Stimulated activated CD8-positive, alpha-beta memory T cell treated with anti-CD3 and anti-CD28 coated beads, Interleukin-4, amount 100 ng/mL, for 24 hours (primary cell): ENCODE results near the gene TOMM34.

Experiments used
- DNase-seq: peaks from one replicate; pipeline ENCODE4 v3.0.0-alpha.2; 2020; ENCODE audit warnings: low read depth

TOMM34 gene

DNA sequence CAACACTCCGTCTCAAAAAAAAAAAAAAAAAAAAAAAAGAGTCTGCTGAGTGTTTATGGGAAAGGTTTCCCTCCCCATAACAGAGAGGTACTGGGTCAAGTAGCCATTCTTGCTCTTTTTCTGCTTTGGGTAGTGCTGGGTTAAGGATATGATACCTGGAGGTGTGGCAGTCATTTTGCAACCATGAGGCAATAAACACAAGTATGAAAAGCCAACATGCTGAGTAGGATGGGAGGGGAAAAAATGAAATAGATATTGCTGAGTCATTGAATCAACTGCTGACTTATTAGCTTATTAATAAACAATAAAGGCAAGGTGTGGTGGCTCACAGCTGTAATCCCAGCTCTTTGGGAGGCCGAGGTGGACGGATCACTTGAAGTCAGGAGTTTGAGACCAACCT is 2.3 kb upstream of the TOMM34 start:
- DNase-seq = no peak

GRCh38 chr20:44961870-44962267 is 1.7 kb upstream of the TOMM34 start:
- no peak for DNase-seq

DNA sequence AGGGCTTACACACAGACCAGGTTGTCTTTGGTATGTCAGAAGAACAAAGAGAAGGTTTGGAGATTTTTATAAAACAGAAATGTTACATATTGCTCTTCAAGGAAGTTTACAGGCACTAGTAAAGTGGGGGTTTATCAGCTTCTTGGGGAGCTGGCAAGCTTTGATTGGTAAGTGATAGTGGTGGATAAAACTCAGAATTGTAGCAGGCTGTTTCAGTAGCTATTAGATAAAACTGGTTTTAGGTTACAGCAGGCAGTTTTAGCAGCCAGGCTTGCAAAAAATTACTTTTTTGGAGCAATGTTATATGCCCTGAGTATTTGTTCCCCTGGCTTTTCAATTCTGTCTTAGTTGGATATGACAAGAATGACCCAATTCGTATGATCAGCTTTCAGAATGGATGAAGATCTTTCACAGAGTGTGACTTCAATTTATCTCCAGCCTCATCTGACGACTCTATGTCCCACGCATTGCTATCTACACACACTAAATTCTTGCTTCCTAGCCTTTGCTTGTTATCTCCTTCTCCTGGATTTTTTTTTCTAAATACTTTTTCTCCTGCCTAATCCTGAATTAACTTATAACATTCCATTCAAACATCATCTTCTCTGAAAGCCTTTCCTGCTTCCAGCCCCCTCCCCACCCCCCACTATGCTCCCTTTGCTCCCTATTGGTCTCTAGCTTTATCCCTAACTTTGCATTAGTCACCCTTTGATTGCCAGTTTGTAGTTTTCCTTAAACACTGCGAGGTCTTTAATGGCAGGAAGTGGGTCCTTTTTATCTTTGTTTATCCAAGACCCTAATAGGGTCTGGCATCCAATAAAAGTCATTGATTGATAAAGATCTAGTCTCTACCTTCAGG is 1.0 kb upstream of the TOMM34 start:
- no peak for DNase-seq

- peak; percentile 59 for DNase-seq
These were observed 527 bp downstream of the TOMM34 start for GRCh38 chr20:44959638-44960102.

GRCh38 chr20:44959082-44959637 is 1.0 kb downstream of the TOMM34 start:
- DNase-seq = no peak

DNA sequence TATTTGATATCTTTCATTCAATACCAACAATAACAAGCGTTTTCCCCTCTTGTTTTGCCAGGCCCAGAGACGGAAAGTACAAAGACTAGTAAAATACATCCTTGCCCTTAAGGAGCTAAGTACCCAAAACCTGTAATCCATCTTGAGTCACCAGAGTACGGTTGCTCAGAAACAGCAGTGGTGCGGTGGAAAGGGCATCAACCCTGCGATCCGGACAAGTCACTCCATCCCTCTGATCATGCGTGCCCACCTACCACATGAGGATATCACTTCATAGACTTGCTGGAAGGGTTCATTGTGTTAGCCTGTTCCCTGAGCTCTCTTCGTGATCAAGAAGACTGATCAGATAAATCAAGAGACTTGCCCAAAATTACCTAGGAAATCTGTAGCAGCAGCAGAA is 1.9 kb downstream of the TOMM34 start:
- no peak for DNase-seq

DNA sequence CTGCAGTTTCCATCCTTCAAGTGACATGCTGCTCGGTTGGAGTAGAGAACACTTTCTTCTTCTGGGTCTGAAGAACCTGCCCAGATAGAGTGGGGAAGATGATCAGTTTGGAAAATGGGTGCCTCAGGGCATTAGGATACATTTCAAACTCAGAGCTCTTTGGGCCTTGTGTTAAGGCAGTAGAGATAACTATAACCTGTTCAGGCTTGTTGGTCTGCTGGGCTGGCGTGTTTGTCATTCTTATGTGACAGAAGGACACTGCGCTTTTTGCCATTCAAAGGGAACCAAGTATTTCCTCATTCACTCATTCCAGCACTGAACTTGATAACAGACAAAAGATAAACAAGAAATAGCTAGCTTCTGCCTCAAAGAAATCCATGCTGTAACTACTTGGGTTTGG is 3.8 kb downstream of the TOMM34 start:
- no peak for DNase-seq

DNA sequence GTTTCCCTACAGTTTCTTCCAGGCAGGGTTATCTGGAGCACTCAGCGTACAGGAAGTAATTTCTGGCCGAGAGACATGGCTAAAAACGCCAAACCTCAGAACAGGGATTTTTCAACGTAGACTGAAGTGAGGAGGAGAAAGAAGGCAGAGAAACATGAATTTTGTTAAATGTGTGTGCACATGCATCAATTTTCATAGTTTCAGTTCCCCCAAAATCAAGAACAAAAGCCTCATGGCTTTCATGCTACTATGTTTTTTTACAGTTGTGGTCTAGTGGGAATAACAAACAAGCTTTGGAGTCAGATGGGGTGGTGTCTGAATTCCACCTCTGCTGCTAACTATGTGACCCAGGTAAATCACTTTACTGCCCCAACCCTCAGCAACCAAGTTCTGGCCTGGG is 4.9 kb downstream of the TOMM34 start:
- DNase-seq = no peak

DNA sequence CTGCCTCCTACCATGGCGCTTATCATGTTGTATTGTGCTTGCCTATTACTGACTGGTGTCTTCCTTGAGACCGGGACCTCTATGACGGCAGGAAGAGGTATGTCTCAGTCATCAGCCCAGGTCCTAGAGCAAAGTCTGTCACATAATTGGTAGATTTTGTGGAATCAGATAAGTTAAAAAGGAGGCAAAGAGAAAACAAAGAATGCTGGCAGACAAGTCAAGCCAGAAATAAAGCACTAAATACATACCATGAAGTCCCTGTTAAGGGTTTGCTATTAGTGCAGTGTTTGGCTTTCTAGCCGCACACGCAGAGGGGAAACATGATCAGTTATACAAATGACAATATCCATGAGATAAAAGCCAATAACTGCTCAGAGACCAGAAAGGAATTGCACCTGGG is 6.0 kb downstream of the TOMM34 start:
- no peak for DNase-seq

DNA sequence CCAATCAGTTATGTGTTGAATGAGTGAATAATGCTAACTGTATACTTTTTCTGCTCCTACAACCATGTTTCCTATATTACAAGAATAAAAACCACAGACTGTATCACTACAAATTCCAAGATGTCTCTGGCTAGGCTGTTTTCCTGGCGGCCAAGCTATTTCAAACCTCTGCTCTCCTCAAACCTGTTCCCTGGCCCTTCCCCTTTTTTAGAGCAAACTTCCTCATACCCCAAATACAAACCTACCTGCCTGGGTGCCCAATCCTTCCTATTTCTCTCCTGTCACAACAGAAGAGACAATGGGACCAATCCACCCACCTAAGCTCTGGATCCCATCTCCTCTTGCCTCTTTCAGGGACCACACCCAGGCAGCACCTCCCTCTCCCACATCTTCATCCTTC is 7.5 kb downstream of the TOMM34 start:
- no peak for DNase-seq

GRCh38 chr20:44950368-44950767 is 9.8 kb downstream of the TOMM34 start:
- no peak for DNase-seq

GRCh38 chr20:44948513-44948912 is 11.7 kb downstream of the TOMM34 start:
- no peak for DNase-seq

GRCh38 chr20:44948107-44948506 is 12.1 kb downstream of the TOMM34 start:
- DNase-seq = no peak

- no peak for DNase-seq
These were observed 13.8 kb downstream of the TOMM34 start for GRCh38 chr20:44946271-44946852.

GRCh38 chr20:44945261-44945660 is 14.9 kb downstream of the TOMM34 start:
- DNase-seq = no peak

DNA sequence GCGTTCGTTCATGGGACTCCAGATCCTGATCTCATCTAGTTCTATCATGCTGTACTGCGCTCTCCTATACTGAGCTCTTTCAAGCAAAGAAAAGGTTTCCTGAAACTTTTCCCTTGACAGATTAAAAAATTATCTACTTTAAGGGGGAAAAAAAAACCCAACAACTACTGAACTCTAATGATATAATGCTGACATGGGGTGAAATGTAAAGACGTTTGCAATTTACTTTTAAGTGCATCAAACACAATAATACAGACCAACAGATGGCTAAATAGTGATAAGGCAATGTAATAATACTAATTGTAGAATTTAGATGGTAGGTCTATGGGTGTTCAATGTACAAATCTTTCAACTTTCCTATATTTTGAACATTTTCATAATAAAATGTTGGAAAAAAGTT is 16.4 kb downstream of the TOMM34 start:
- no peak for DNase-seq

GRCh38 chr20:44942264-44942973 is 17.8 kb downstream of the TOMM34 start:
- DNase-seq = no peak

GRCh38 chr20:44941120-44941691 is 19.0 kb downstream of the TOMM34 start:
- no peak for DNase-seq

DNA sequence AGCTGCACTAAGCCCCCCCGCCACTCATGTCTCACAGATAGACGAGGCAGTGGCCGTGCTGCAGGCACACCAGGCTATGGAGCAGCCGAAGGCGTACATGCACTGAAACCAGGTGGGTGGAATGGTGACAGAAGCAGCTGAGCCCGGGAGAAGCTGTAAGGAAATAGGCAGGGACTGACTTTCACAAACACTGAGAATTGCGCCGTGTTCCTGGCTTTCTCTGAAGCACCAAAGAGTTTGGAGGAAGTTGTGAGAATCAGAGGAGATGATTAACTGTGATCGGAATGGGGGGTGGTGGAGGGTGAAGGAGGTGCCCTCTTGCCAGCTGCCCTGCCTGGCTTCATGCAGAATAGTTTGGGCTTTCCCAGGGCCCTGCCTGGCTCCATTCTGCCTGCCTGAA is 21.6 kb downstream of the TOMM34 start:
- no peak for DNase-seq

DNA sequence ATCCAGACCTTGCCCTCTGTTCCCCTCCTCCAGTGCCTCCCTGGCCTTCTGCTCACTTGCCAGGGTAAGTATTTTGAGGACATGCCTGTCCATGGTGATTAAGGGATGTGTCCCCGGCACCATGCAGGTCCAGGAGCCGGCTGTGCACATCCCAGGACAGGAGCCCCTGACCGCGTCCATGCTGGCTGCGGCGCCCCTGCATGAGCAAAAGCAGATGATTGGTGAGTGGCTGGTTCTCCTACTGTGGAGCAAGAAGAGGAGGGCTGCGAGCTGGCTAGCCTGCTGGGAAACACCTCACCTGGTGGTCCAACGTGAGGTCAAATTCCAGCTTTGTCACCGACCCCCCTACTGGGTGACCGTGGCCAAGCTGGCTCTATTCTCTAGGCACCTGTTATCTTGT is 23.7 kb downstream of the TOMM34 start:
- DNase-seq = no peak

DNA sequence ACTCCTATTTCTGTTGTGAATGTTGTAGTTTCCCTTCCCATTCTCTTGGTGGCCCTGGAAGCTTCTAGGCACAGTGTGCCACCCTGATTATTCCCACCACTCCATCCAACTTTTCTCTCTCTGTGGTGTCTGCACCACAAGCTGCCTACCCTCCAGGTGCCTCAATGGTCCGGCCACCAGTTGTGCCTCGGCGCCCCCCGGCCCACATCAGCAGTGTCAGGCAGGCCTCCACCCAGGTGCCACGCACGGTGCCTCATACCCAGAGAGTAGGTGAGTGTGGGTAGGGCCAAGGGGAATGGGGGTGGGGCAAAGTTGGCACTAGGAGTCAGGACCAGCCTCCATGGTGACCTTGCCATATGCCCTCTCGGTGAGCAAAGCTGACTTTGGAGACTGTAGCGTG is 27.3 kb downstream of the TOMM34 start:
- no peak for DNase-seq

- no peak for DNase-seq
These were observed 28.3 kb downstream of the TOMM34 start for GRCh38 chr20:44931911-44932310.
